CD4-positive, alpha-beta T cell treated with Interferon gamma for 1 hour (primary cell): ENCODE results near the gene PPM1K.

Experiments used
- DNase-seq: peaks from one replicate; pipeline ENCODE4 v3.0.0-alpha.2; 2020

The PPM1K gene

DNA sequence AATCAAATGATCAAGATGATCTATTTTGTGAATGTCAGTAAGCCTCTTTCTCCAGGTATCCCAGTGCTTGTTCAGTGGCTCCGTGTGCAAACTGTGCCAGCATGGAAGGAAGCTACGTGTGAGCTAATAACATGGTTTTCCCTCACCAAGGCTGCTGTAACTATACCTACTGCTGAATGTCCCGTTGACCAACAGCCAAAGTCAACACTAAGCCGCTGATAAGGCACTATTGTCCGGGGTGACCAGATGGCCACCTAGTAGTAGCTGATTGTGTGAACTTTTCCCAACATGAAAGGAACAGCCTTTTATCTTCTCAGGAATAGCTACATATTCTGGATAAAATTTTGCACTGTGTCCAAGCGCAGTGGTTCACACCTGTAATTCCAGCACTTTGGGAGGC is 68.0 kb downstream of the PPM1K start:
- DNase-seq: no peak

DNA sequence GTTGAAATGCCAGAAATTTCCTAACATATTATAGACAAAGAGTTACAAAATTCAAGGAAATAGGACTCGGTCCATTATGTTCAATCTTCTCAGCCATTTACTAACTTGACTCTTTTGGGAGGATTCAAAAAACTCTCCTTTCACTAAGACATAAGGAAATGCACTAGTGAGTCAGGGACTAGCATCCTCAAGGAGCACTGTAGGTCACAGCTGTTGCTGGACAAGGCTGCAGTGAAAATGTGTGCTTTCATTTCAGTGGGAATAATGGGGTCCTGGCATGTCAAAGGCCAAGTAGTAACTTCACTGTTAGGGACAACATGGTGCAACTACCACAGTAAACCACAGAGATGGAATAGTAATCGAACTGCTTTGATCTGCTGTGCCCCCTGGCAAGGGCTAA is 69.0 kb downstream of the PPM1K start:
- no peak for DNase-seq

DNA sequence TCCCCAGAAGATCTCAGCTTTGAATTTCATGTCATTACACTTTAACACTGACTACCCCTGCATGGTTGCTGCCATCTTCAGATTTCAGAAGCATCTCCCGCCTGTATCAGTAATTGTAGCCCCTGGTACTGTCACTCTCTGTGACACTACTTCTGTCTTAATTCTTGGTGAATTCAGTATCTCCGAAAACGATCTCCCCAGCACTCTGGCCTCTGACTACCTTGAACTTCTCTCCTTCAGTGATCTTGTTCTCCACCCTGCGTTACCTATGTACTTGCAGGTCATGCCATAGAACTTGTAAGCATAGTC is 72.2 kb downstream of the PPM1K start:
- no peak for DNase-seq

DNA sequence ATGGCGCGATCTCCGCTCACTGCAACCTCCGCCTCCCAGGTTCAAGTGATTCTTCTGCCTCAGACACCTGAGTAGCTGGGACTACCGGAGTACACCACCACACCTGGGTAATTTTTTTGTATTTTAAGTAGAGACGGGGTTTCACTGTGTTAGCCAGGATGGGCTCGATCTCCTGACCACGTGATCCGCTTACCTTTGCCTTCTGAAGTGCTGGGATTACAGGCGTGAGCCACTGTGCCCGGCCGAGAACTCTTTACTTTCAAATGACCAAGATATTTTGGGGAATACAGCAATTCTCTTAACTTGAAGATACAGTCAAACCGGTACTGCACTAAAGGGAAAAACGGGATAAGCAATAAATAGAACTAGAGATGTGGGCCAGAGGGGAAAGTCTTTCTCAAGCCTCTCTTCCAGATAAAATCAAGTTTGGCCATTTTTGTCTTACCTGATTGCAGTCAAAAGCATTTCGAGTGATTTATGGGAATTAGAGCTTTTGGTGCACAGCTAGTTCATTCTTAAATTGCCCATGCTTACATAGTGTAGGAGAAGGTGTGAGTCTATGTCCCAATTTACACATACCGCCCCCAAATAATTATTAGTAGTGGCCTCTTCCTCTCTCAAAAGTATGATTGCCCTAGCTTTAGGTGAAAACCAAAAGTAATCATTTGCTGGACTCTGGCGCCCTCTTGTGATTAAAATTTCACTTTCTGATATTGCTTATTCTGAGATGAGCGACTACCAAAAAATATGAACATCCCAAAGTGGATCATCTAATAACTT is 72.7 kb downstream of the PPM1K start:
- no peak for DNase-seq

DNA sequence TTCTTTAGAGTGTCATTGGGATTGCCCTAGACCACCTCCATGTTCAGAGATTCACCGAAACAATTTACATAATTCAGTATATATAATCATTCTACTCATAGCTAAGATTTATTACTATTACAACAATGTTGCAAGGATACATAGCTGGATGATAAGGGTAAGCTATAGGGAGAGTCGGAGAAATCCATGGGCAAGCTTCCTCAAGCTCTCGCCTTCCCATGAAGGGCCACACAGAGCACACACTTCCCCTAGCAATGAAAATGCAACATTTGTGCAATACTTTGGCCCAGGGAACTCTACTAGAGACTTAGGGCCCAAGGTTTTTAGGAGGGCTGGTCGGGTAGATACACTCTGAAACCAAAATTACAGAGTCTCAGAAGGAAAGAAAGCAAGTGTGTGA is 76.2 kb downstream of the PPM1K start:
- DNase-seq: no peak
